Fibroblast of lung (primary cell): Measurements from ENCODE around the gene C1QB. TPM values are rescaled to one million over a fixed set of nuclear protein-coding genes. Genes with fewer than 3 reads are reported as not detected.

Experiments used
- DNase-seq, 2 donors: peaks; one replicate each; pipeline versions ENCODE4 v3.0.0 to v3.0.0-alpha.2; 2010; ENCODE audit warnings: low read depth in 2 of 2
- H2AFZ ChIP-seq: 2 replicates; pipeline ENCODE4 v1.5.1; 2012; ENCODE audit warnings: low read length, control low read depth, inconsistent platforms
- H3K27ac ChIP-seq: 2 replicates; pipeline ENCODE4 v1.5.1; 2011; ENCODE audit warnings: low read length, control low read depth; ENCODE audit not compliant: insufficient read depth
- H3K27me3 ChIP-seq: 2 replicates; pipeline ENCODE4 v1.5.1; 2011; ENCODE audit warnings: mild to moderate bottlenecking, low read length; ENCODE audit not compliant: control insufficient read depth, insufficient read depth
- H3K36me3 ChIP-seq: 2 replicates; pipeline ENCODE4 v1.5.1; 2011; ENCODE audit warnings: low read length; ENCODE audit not compliant: control insufficient read depth, insufficient read depth
- H3K4me1 ChIP-seq: 2 replicates; pipeline ENCODE4 v1.5.1; 2011; ENCODE audit warnings: low read length; ENCODE audit not compliant: control insufficient read depth, insufficient read depth; ENCODE audit errors: extremely low read depth
- H3K4me2 ChIP-seq: 2 replicates; pipeline ENCODE4 v1.5.1; 2011; ENCODE audit warnings: low read length, control low read depth; ENCODE audit not compliant: insufficient read depth; ENCODE audit errors: extremely low read depth
- H3K4me3 ChIP-seq, 4 experiments: fragments of 200-600 bp in 1 of 4; sonication (generic) in 1 of 4; replicated peaks in 1 of 4; 2 replicates each; pipeline ENCODE4 v1.5.1; 2011 to 2016; ENCODE audit warnings: low read length in 4 of 4, low read depth in 3 of 4, mild to moderate bottlenecking in 3 of 4, control low read depth in 2 of 4, inconsistent platforms in 1 of 4, mixed read lengths in 1 of 4; ENCODE audit not compliant: insufficient read depth in 1 of 4; ENCODE audit errors: control extremely low read depth in 1 of 4
- H3K79me2 ChIP-seq: 2 replicates; pipeline ENCODE4 v1.5.1; 2012; ENCODE audit warnings: mild to moderate bottlenecking, low read length, inconsistent platforms; ENCODE audit not compliant: control insufficient read depth, insufficient read depth
- H3K9ac ChIP-seq: 2 replicates; pipeline ENCODE4 v1.5.1; 2011; ENCODE audit warnings: mild to moderate bottlenecking, low read length, control low read depth; ENCODE audit not compliant: insufficient read depth
- H3K9me3 ChIP-seq: 2 replicates; pipeline ENCODE4 v1.5.1; 2012; ENCODE audit warnings: low read depth, low read length; ENCODE audit not compliant: control insufficient read depth, insufficient read depth
- H4K20me1 ChIP-seq: 2 replicates; pipeline ENCODE4 v1.5.1; 2011; ENCODE audit warnings: low read length; ENCODE audit not compliant: control insufficient read depth, insufficient read depth; ENCODE audit errors: extremely low read depth
- CTCF ChIP-seq, 2 donors: IDR thresholded peaks in 1 of 2; conservative IDR thresholded peaks in 1 of 2; 1 replicate in 1 of 2; 2 replicates in 1 of 2; pipeline ENCODE4 v1.5.1; 2011 to 2012; ENCODE audit warnings: low read length in 2 of 2, control low read depth in 1 of 2, inconsistent platforms in 1 of 2, low read depth in 1 of 2, mild to moderate bottlenecking in 1 of 2
- EZH2 ChIP-seq: IDR thresholded peaks from 2 replicates; pipeline ENCODE4 v1.5.1; 2012; ENCODE audit warnings: low read length, control low read depth, mild to moderate bottlenecking; ENCODE audit errors: missing control alignments
- polyA plus RNA-seq, 2 donors: library from polyadenylated mRNA; depleted of rRNA in 1 of 2; stranded (reverse) in 1 of 2; unstranded in 1 of 2; fragments of >200 nt; gene quantifications; 2 replicates each; pipeline ENCODE4 v1.2.1, GENCODE V29; 2011 to 2012; ENCODE audit warnings: missing spikeins in 1 of 2
- total RNA-seq: library from RNA; depleted of rRNA; stranded (reverse); fragments of >200 nt; gene quantifications from 2 replicates; pipeline ENCODE4 v1.2.1, GENCODE V29; 2014

C1QB gene
- total and polyA plus RNA-seq, 2 donors (not counting 1 experiment from before 2014, with no cell fraction given), result not detected

DNA sequence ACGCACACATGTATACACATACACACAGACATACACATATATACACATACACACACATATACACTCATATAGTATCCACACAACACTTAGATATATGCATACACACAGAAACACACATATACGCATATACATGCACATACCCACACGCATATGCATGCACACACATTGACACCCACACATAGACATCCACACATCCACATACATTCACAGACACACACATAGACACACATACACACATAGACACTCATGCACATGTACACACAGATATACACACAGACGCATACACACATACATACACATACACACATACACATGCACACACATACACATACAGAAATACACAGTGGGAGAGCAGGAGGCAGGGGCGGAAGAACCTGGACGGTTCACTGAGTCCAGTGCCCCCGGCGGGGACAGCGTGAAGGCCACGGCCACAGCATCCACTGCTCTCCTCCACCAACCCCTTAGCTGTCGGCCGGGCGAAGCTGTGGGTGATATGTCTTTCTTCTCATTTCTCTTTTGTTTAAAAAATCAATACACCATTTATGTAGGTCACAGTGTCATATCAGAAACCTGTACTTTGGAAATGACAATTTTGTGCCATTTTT, 2.8 kb upstream of the C1QB start:
- Histone ChIP-seq H3K79me2 (no peaks in the 10 kb centered on the region), H2AFZ (no peak overlapping the region), H3K36me3 (no peaks in the 10 kb centered on the region), H3K4me3 (no peak overlapping the region), H3K9me3 (no peaks in the 10 kb centered on the region), H3K4me2 (no peak overlapping the region), H3K4me1 (no peaks in the 10 kb centered on the region), H3K27ac (no peak overlapping the region), H4K20me1 (no peaks in the 10 kb centered on the region), H3K27me3 (peaks cover 5% of the 10 kb centered on the region), H3K9ac (no peak overlapping the region)
- no peak for TF ChIP-seq CTCF (conservative IDR thresholded peaks at IDR 0.05 in 1 of 2, IDR thresholded peaks at IDR 0.05 in 1 of 2; ENCODE audit: low read depth in 1 of 2, low read length in 2 of 2)
- TF ChIP-seq EZH2, result peak; percentile 31
- no peak for DNase-seq

DNA sequence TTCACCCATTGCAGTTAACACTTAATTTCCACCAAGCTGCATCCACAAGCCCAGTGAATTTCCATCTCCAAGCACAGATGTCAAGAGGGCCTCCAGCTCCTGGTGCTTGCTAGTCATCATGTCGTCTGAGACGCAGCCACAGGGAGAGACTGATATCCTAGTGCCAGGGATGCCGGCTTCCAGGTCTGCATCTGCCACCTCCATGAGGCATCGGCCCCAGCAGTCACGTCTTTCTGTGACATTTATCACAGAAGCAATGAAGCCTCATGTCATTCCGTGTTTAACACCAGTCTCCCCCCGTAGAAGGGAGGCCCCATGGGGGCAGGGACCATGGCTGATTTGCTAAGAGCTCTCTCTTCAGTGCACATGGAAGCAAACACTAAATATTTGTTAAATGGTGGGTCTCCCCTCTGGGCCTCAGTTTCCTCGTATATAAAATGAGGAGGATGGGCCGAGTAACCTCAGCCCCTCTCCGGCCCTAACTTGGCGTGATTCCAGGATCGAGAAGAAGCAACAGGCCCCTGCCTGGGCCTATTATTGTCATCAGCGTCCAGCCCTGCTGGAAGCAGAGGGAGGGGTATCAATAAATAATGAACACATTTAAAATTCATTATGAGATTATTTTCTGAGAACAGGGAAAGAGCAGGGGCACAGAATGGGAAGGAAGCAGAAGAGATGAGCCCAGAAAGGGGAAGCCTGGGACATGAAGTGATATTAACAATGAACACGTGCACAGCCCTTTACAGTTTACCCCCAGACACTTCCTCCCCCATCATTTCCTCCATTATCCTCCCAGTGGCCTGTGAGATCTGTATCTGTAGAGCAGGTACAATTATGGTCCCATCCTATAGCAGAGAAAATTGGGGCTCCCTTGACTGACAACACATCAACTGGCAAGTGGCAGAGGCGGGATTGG, 837 bp upstream of the C1QB start:
- Histone ChIP-seq H3K27ac (no peak overlapping the region), H3K27me3 (peaks cover 13% of the 10 kb centered on the region), H3K9ac (no peak overlapping the region), H3K4me1 (no peaks in the 10 kb centered on the region), H4K20me1 (no peaks in the 10 kb centered on the region), H3K79me2 (no peaks in the 10 kb centered on the region), H3K36me3 (no peaks in the 10 kb centered on the region), H3K4me3 (no peak overlapping the region), H3K9me3 (no peaks in the 10 kb centered on the region), H3K4me2 (no peak overlapping the region), H2AFZ (no peak overlapping the region)
- TF ChIP-seq EZH2 (no peak), CTCF (conservative IDR thresholded peaks at IDR 0.05 in 1 of 2, IDR thresholded peaks at IDR 0.05 in 1 of 2; ENCODE audit: low read depth in 1 of 2, low read length in 2 of 2) (no peak)
- DNase-seq, result no peak

DNA sequence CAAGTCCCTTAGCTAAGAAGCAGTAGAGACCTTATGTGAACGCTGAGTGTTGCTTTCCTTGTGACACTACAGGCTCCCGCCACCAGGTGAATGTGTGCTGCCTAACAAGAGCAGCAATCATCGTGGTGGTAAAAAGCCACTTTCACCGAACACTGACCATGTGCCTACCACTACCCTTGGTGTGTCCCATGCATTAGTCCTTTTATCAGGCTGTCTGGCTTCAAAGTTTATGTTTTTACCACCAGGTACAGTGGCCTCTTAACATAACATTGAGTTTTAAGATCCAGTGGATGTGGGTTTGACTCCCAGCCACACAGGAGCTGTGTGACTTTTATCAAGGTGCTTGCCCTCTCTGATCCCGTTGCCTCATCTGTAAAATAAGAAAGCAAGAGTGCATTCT, 1.7 kb downstream of the C1QB start:
- no peak overlapping the region for H3K27ac ChIP-seq
- H3K36me3 ChIP-seq, result no peaks in the 10 kb centered on the region
- no peaks in the 10 kb centered on the region for H4K20me1 ChIP-seq
- TF ChIP-seq CTCF (conservative IDR thresholded peaks at IDR 0.05 in 1 of 2, IDR thresholded peaks at IDR 0.05 in 1 of 2; ENCODE audit: low read depth in 1 of 2, low read length in 2 of 2) (peak in 1 of 2 donors; percentile 8), EZH2 (no peak)
- DNase-seq, result no peak
- H3K4me1 ChIP-seq, result no peaks in the 10 kb centered on the region
- H3K4me2 ChIP-seq, result no peak overlapping the region
- peaks cover 16% of the 10 kb centered on the region for H3K27me3 ChIP-seq
- no peak overlapping the region for H3K9ac ChIP-seq
- no peaks in the 10 kb centered on the region for H3K9me3 ChIP-seq
- H3K79me2 ChIP-seq, result no peaks in the 10 kb centered on the region
- no peak overlapping the region for H3K4me3 ChIP-seq
- no peak overlapping the region for H2AFZ ChIP-seq
